Measurements from ENCODE around the gene KCNAB1.
"Not testable (repeated sequence)": the region's sequence is repeated elsewhere in the genome, so short reads cannot be mapped to it uniquely, and the experiment has no call there.

The KCNAB1 gene

DNA sequence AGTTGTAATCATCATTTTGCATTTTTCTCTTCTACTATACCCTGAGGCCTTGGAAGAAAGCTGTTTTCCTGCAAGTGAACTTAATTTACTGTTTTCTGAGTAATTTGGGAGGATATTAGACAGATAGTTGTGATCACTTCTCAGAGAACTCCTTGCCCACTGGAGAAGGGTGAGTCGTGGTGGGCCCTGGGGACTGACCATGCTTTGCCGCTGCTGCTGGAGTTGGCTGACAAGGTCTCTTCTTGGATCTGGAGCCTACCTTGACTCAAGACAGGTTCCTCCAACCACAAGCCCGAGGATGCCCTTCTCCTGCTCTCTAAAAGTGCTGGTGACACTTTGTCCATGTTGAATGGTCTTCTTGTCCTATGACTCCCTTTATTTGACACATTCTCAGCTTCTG lies 68.4 kb downstream of the KCNAB1 start:
- no peak overlapping the region for H3K9ac ChIP-seq (ENCODE audit: low read length)
- H3K36me3 ChIP-seq (ENCODE audit: control insufficient read depth, insufficient read depth, low read length): no peaks in the 10 kb centered on the region
- no peaks in the 10 kb centered on the region for H3K4me1 ChIP-seq (ENCODE audit: control insufficient read depth, insufficient read depth, low read length)
- no peaks in the 10 kb centered on the region for H3K9me3 ChIP-seq (ENCODE audit: control insufficient read depth, low read length)
- H3K27me3 ChIP-seq (ENCODE audit: control insufficient read depth, insufficient read depth, low read length): no peaks in the 10 kb centered on the region
- H3K4me3 ChIP-seq (ENCODE audit: low read length): no peak overlapping the region

DNA sequence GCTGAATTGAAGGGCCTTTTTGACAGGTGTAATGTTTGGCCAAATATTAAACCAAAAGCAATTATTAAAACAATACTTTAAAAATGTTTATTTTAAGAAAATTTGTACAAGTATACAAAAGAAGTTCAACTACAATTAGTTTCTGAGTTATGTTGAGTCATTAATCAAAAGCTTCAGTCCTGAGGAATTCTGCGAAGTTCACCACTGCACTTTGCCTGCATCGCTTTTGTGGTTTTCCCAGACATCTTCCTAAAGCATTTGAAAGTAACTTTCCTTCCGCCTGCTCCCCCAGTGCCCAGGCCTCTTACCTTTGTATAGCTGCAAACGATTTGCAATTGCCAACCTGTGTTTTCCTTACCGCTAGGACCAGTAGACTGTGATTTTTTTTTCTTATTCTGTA lies 69.5 kb downstream of the KCNAB1 start:
- Histone ChIP-seq H3K36me3 (ENCODE audit: control insufficient read depth, insufficient read depth, low read length) (no peaks in the 10 kb centered on the region), H3K4me3 (ENCODE audit: low read length) (no peak overlapping the region), H3K9me3 (ENCODE audit: control insufficient read depth, low read length) (no peaks in the 10 kb centered on the region), H3K4me1 (ENCODE audit: control insufficient read depth, insufficient read depth, low read length) (no peaks in the 10 kb centered on the region), H3K27me3 (ENCODE audit: control insufficient read depth, insufficient read depth, low read length) (no peaks in the 10 kb centered on the region), H3K9ac (ENCODE audit: low read length) (no peak overlapping the region)

DNA sequence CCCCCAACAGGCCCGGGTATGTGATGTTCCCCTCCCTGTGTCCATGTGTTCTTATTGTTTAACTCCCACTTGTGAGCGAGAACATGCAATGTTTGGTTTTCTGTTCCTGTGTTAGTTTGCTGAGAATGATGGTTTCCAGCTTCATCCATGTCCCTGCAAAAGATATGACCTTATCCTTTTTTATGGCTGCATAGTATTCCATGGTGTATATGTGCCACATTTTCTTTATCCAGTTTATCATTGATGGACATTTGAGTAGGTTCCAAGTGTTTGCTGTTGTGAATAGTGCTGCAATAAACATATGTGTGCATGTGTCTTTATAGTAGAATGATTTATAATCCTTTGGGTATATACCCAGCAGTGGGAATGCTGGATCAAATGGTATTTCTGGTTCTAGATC lies 74.6 kb downstream of the KCNAB1 start:
- H3K9me3 ChIP-seq (ENCODE audit: control insufficient read depth, low read length); H3K4me1 ChIP-seq (ENCODE audit: control insufficient read depth, insufficient read depth, low read length); H3K27me3 ChIP-seq (ENCODE audit: control insufficient read depth, insufficient read depth, low read length); H3K36me3 ChIP-seq (ENCODE audit: control insufficient read depth, insufficient read depth, low read length); H3K4me3 ChIP-seq (ENCODE audit: low read length); H3K9ac ChIP-seq (ENCODE audit: low read length): not testable (repeated sequence)

DNA sequence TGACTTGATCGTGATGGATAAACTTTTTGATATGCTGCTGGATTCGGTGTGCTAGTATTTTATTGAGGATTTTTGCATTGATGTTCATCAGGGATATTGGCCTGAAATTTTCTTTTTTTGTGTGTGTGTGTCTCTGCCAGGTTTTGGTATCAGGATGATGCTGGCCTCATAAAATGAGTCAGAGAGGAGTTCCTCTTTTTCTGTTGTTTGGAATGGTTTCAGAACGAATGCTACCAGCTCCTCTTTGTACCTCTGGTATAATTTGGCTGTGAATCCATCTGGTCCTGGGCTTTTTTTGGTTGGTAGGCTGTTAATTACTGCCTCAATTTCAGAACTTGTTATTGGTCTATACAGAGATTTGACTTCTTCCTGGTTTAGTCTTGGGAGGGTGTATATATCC lies 76.8 kb downstream of the KCNAB1 start:
- H3K27me3 ChIP-seq (ENCODE audit: control insufficient read depth, insufficient read depth, low read length); H3K4me1 ChIP-seq (ENCODE audit: control insufficient read depth, insufficient read depth, low read length); H3K4me3 ChIP-seq (ENCODE audit: low read length); H3K36me3 ChIP-seq (ENCODE audit: control insufficient read depth, insufficient read depth, low read length); H3K9ac ChIP-seq (ENCODE audit: low read length); H3K9me3 ChIP-seq (ENCODE audit: control insufficient read depth, low read length): not testable (repeated sequence)

DNA sequence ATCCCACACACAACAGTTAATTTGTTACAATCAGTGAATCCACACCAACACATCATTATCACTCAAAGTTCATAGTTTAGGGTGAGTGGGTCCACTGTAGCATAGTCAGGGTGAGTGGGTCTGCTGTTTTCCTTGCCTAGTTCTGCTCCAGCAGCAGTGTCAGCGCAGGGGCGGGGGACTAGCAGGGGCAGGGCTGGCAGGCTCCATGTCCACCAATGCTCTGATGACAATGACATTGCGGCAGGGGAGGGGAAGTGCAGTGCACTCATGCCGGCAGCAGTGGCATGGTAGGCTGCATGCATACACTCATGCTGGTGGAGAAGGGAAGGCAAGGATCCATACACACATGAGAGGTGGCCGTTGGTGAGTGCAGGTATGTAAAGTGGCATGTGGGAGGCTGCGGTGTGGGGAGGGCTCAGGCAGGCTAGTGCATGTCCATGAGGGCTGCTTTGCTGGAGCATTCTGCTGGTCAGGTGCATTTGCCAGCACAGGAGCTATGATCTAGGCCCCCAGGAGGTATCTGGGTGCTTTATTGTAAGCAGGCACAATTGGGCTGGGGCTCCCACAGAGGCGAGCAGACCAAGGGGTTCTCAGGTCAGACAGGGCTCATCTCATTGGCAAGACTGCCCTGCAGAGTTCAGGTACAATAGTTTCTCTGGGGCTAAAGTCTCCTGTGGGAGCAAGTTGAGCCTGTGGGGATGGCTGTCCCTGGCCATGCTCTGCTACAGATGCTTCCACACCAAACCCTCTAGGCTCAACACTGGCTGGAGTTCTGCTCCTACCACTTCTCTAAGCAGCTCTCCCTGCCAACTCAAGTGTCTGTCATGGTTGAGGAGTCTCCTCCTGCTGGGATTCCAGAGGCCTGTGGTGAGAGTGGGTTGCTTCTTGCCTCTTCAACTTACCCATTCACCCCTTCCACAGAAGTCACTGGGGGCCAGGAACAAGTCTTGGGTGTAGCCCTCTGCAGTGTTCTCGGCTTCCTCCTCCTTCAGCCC lies 81.3 kb downstream of the KCNAB1 start:
- no peaks in the 10 kb centered on the region for H3K36me3 ChIP-seq (ENCODE audit: control insufficient read depth, insufficient read depth, low read length)
- H3K9ac ChIP-seq (ENCODE audit: low read length): no peak overlapping the region

DNA sequence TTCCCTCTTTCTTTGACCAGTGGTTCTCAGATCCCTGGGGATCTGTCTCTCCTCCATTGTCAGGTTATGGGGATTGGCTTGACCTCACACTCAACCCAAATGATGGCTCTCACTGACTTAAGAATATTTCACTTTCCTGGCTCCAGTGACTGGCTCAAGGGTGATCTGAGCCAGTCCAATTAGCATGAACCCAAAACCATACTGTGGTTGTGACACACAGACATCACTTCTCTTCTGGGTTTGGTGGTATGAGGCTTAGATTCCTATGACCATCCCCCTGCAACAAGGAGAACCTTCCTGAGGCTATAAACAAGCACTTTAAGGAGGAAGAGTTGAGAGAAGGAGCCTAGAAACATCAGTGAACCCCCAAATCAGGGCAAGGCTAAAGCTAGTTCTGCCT lies 85.8 kb downstream of the KCNAB1 start:
- no peaks in the 10 kb centered on the region for H3K9me3 ChIP-seq (ENCODE audit: control insufficient read depth, low read length)
- no peak overlapping the region for H3K4me3 ChIP-seq (ENCODE audit: low read length)
- H3K27me3 ChIP-seq (ENCODE audit: control insufficient read depth, insufficient read depth, low read length): peaks cover 19% of the 10 kb centered on the region
- no peak overlapping the region for H3K9ac ChIP-seq (ENCODE audit: low read length)
- no peaks in the 10 kb centered on the region for H3K36me3 ChIP-seq (ENCODE audit: control insufficient read depth, insufficient read depth, low read length)
- no peaks in the 10 kb centered on the region for H3K4me1 ChIP-seq (ENCODE audit: control insufficient read depth, insufficient read depth, low read length)

More for the DNA sequence above, 81.3 kb downstream of the KCNAB1 start:
- Histone ChIP-seq H3K4me3 (ENCODE audit: low read length) (no peak overlapping the region), H3K4me1 (ENCODE audit: control insufficient read depth, insufficient read depth, low read length) (no peaks in the 10 kb centered on the region), H3K27me3 (ENCODE audit: control insufficient read depth, insufficient read depth, low read length) (peaks cover 8% of the 10 kb centered on the region), H3K9me3 (ENCODE audit: control insufficient read depth, low read length) (no peaks in the 10 kb centered on the region)

DNA sequence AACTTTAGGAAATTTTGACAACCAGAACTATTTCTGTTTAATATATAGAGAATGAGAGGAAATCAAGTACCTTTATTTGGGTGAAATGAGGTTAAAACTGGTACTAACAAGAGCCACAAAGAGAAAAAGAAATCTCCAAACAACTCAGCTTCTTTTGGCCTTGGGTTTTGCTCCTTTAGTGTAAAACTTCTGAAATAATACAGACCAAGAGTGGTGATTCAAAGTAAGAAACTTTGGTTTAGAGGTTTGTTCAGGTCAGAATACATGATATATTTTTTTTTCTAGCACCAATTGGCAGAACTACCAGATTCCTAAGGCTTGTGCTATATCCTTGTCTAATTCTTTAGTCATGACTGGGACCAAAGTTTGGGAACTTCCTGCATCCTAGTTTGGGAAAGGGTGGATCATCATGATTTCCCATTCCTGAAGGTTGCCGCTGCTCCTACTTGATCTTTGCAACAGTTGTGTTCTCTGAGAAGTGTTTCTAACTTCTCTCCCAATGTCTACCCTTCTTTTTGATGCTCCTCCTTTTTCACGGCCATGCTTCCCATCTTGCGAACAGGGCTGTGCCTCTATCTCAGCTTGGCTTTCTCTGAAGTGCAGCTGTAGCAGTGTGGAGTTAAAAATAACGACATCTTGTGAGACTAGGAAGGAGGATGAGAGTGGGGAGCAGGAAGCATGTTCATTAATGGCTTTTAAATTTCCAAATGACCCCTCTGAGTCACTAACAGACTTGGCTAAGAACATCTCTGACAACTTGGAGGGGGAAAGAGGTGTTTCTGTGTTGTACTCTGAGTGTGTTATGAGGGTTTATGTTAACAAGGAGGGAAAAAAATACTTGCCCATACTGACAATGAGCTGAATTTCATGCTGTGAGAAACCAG lies 87.7 kb downstream of the KCNAB1 start:
- Histone ChIP-seq H3K4me1 (ENCODE audit: control insufficient read depth, insufficient read depth, low read length) (no peaks in the 10 kb centered on the region), H3K4me3 (ENCODE audit: low read length) (no peak overlapping the region), H3K9ac (ENCODE audit: low read length) (no peak overlapping the region), H3K36me3 (ENCODE audit: control insufficient read depth, insufficient read depth, low read length) (no peaks in the 10 kb centered on the region), H3K9me3 (ENCODE audit: control insufficient read depth, low read length) (no peaks in the 10 kb centered on the region), H3K27me3 (ENCODE audit: control insufficient read depth, insufficient read depth, low read length) (peaks cover 29% of the 10 kb centered on the region)

DNA sequence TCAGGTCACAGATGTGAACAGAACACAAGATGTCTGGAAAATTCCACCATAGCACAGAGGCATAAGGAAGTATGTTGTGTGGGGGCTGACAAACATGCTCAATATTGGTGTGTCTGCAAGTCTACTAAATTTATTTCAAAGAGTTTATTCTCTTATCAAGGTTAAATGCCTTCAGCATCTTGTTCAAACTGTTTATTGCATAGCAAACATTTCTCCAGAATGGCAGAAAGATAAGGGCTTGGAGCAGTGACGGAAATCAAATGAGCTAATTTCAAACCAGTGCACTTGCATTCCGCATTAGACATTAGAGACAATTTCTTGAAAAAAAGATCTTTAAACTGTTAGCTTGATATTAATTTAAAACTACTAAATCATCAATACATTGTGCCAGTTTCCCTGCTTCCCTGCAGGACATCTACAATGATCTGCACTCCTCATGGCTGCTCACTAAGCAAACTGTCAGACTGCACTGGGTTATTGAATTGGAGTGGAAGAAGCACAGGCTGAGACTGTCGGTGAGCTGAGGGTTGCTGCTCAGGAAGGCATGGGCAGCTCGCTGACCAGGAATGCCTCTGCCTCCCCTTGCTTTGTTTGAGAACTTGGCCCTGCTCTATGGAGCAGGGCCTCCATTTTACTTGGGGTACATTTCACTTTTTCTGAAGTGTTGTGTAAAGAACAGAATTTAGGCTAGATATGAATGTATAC lies 89.4 kb downstream of the KCNAB1 start:
- no peaks in the 10 kb centered on the region for H3K36me3 ChIP-seq (ENCODE audit: control insufficient read depth, insufficient read depth, low read length)

DNA sequence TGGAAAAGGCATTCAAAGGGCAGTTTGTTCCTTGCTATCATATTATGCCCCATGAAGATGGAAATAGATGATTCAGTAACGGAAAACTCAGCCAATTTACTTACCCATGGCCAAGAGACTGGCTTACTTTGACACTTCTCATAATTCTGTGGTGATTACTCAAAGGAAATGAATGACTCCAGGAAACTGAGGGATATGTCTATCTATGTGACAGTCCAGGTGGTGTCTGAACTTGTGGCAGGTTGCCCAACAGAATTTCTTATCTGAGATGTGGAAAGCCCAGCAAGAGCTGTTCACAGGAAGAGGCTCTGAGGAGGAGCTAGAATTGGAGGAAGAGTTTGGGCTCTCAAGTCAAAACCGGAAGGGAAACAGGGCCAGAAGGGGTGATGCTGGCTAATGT lies 91.2 kb downstream of the KCNAB1 start:
- H3K4me1 ChIP-seq (ENCODE audit: control insufficient read depth, insufficient read depth, low read length): no peaks in the 10 kb centered on the region
- no peak overlapping the region for H3K9ac ChIP-seq (ENCODE audit: low read length)
- H3K27me3 ChIP-seq (ENCODE audit: control insufficient read depth, insufficient read depth, low read length): peaks cover 25% of the 10 kb centered on the region
- H3K36me3 ChIP-seq (ENCODE audit: control insufficient read depth, insufficient read depth, low read length): no peaks in the 10 kb centered on the region
- no peaks in the 10 kb centered on the region for H3K9me3 ChIP-seq (ENCODE audit: control insufficient read depth, low read length)
- no peak overlapping the region for H3K4me3 ChIP-seq (ENCODE audit: low read length)

More for the DNA sequence above, 89.4 kb downstream of the KCNAB1 start:
- Histone ChIP-seq H3K4me1 (ENCODE audit: control insufficient read depth, insufficient read depth, low read length) (no peaks in the 10 kb centered on the region), H3K9ac (ENCODE audit: low read length) (no peak overlapping the region), H3K27me3 (ENCODE audit: control insufficient read depth, insufficient read depth, low read length) (peaks cover 29% of the 10 kb centered on the region), H3K4me3 (ENCODE audit: low read length) (no peak overlapping the region), H3K9me3 (ENCODE audit: control insufficient read depth, low read length) (no peaks in the 10 kb centered on the region)

DNA sequence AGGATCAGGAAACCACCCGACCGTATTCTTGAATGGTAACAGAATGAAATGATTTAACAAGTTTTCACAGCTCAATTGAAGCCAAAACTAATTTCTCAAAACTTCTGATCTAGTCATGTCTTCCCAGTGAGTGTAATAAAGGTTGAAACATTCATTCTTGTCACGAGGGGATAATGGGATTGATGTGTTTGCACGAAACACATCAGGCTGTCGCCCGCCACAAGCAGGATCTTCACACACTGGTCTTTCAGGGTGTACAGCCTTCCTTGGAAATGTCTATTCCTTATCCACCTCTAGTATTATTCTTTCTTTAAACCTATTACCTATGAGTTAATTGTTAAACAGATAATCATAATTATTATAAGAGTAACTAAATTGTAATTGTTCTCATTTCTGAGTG lies 94.3 kb downstream of the KCNAB1 start:
- Histone ChIP-seq H3K4me3 (ENCODE audit: low read length) (no peak overlapping the region), H3K9ac (ENCODE audit: low read length) (no peak overlapping the region), H3K36me3 (ENCODE audit: control insufficient read depth, insufficient read depth, low read length) (no peaks in the 10 kb centered on the region), H3K4me1 (ENCODE audit: control insufficient read depth, insufficient read depth, low read length) (no peaks in the 10 kb centered on the region), H3K9me3 (ENCODE audit: control insufficient read depth, low read length) (no peaks in the 10 kb centered on the region), H3K27me3 (ENCODE audit: control insufficient read depth, insufficient read depth, low read length) (peaks cover 11% of the 10 kb centered on the region)

DNA sequence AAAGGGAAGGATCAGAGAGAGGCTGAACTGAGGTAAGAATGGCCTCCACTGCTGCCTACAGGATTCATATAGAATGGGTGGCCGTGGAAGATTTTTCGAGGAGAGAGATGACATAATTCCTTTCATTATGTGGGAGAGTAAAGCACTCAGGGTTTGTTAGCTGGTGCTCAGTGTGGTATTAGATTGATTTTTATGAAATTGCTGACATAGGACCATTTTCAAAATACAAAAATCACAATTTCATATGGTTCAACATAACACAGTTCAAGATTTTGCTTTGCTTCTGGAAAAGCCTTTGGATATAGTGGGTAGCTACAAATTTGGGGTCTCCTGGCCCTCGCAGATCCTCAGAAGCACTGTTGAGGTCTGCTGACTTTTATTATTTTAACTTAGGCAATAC lies 95.4 kb downstream of the KCNAB1 start:
- peaks cover 11% of the 10 kb centered on the region for H3K27me3 ChIP-seq (ENCODE audit: control insufficient read depth, insufficient read depth, low read length)
- no peak overlapping the region for H3K4me3 ChIP-seq (ENCODE audit: low read length)
- H3K9me3 ChIP-seq (ENCODE audit: control insufficient read depth, low read length): no peaks in the 10 kb centered on the region
- no peak overlapping the region for H3K9ac ChIP-seq (ENCODE audit: low read length)
- H3K4me1 ChIP-seq (ENCODE audit: control insufficient read depth, insufficient read depth, low read length): no peaks in the 10 kb centered on the region
- H3K36me3 ChIP-seq (ENCODE audit: control insufficient read depth, insufficient read depth, low read length): no peaks in the 10 kb centered on the region

All from mucosa of stomach (tissue), 1 donor.